H1 (cell line): ENCODE measurements around the gene DYNC2I2.

Source experiments
- POLR2A ChIP-seq, 2 experiments: IDR thresholded peaks; 1 replicate in 1 of 2; 2 replicates in 1 of 2; pipeline ENCODE4 v1.6.1; 2011; ENCODE audit warnings: low read depth in 2 of 2, low read length in 2 of 2, mild to moderate bottlenecking in 2 of 2; ENCODE audit errors: control extremely low read depth in 1 of 2
- SIN3A ChIP-seq, 2 experiments: IDR thresholded peaks in 1 of 2; conservative IDR thresholded peaks in 1 of 2; 2 replicates each; pipeline ENCODE4 v1.6.1; 2011 to 2012; ENCODE audit warnings: low read length in 2 of 2, improper control_type of control experiment in 1 of 2, low read depth in 1 of 2, mild to moderate bottlenecking in 1 of 2

DNA sequence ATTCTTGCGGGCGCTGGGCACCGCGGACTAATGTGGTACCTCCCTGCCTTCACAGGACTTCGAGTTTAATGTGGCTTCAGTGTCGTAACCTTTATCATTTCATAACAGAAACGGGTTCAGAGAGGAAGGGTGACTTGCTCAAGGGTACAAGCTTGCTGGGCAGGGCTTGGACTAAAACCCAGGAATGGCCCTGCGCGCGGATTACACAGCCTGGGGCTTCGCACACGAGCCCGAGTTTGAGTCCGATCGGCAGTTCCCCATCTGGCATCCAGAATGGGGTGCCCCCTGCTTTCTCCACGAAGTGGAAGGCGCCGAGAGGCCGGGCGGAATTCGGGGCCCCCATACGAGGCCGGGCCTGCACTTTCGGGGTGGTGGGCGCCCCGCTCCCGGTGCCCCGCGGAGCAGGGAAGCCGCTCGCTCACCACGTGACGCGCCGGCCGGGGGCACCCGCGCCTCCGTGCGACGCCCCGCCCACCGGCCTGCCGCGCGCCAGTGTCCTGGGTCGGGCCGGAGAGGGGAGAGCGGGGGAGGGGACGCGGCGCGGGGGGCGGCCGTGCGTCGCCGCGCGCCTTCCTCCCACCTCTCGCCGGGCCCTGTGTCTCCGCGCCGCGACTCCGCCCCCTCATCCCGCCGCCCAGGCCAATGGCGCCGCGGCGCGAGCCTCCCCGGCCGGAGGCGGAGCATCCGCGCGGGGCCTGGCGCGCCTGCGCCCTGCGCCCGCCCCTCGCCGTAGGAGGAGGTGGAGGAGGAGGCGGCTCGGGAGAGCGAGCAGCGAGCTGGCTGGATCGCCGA, 32.0 kb upstream of the DYNC2I2 start, which contains the start of gene SET:
- no peak; a peak in 1 of 4 replicates for TF ChIP-seq SIN3A (conservative IDR thresholded peaks at IDR 0.05 in 1 of 2, IDR thresholded peaks at IDR 0.05 in 1 of 2; ENCODE audit: low read depth in 1 of 2, low read length in 2 of 2)
- peak; percentile 84 to 91 for TF ChIP-seq POLR2A (IDR thresholded peaks at IDR 0.05; ENCODE audit: control extremely low read depth in 1 of 2, low read depth in 2 of 2, low read length in 2 of 2)
